Measurements from ENCODE around the gene WDFY2.

WDFY2 gene

DNA sequence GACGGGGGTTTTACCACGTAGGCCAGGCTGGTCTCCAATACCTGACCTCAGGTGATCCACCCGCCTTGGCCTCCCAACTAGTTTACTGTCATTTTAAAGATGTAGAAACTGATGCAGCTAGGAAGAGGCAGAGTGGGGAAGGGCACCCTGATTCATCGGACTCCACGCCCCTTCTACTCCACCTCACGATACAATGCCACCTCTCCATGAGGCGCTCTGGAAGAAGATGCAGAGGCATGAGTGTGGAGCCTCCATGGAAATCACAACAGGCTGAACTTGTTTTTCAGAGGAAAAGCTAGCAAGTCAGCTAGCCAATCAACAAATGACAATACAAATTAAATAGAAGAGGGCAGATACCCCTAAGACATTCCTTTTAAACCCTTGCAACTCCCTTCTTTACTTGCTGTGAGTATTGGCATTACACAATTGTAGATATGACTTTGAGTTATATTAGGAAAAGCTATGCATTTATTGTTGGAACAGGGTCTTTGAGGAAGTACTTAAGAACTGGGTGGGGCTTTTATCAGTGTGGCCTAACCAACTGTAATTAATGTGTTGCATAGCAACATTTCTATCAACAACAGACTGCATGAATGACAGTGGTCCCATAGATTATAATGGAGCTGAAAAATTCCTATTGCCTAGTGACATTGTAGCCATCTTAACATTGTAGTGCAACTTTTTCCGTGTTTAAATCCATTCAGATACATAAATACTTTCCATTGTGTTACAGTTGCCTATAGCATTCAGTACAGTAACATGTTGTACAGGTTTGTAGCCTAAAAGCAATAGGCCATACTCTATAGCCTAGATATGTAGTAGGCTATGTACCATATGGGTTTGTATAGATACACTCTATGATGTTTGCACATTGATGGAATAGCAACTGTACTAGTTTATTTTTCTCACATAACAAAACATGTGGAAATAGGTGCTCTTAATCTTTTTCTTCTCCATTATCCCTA is 17.6 kb downstream of the WDFY2 start:
- no peak for DNase-seq (ENCODE audit: low read depth in 2 of 2)

- DNase-seq (ENCODE audit: low read depth in 2 of 2), result no peak
These were observed 19.5 kb downstream of the WDFY2 start for GRCh38 chr13:51603716-51604115.

- DNase-seq (ENCODE audit: low read depth in 2 of 2), result no peak
These were observed 21.4 kb downstream of the WDFY2 start for GRCh38 chr13:51605698-51606097.

DNA sequence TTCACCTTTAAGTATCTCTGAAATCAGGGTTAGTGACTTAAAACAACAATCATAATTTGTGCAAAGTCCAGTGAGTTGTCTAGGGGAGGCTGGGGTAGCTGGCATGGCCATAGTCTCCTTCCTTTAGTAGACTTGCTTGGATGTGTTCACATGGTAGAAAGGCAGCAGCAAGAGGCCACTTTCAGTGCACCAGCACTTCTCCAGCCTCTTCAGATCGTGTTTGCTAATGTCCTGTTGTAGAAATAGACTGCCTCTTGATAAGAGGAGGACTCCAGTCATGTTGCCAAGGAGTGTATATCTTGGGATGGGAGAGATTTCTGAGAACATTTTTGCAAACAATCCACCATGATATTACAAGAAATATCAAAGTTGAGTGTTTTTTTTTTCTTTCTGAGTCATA is 22.9 kb downstream of the WDFY2 start:
- DNase-seq (ENCODE audit: low read depth in 2 of 2), result no peak

DNA sequence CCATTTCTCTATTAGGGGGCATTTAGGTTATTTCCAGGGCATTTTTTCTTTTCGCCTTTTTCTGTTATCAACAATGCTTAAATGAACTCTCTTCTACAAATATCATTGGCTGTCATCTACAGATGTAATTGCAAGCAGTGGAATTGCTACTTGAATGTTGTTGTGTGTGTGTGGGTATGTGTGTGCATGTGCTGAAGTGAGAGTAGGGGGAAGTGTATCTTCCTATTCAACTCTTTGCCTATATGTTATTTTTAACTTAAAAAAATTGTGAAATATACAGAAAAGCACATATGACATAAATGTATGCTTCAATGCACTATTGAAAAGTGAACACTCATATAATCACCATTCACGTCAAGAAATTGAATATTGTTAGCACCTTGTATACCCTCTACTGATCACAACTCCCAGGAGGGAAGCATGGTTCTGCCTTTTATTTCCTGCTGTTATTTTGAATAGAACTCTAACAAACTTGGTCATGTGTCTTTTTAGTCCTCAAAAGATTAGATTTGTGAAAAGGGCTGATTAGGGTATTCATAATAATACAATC is 24.7 kb downstream of the WDFY2 start:
- no peak for DNase-seq (ENCODE audit: low read depth in 2 of 2)

DNA sequence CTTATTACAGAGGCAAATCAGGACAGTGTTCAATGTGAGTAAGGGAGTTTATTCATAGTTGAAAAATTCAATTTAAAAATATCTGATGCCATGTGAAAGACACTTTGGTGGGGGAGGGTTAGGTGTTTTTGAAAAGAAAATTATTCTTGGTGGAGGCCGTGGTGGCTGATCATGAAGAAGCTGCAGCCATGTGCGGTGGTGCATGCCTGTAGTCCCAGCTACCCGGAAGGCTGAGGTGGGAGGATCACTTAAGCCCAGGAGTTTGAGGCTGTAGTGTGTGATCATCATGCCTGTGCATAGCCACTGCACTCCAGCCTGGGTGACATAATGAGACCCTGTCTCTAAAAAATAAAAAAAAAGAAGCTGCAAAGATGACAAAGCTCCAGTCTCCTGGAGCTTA is 28.6 kb downstream of the WDFY2 start:
- no peak for DNase-seq (ENCODE audit: low read depth in 2 of 2)

GRCh38 chr13:51613535-51613934 is 29.3 kb downstream of the WDFY2 start:
- DNase-seq (ENCODE audit: low read depth in 2 of 2), result no peak

GRCh38 chr13:51614350-51614786 is 30.1 kb downstream of the WDFY2 start:
- DNase-seq (ENCODE audit: low read depth in 2 of 2), result peak; percentile 1 to 5

DNA sequence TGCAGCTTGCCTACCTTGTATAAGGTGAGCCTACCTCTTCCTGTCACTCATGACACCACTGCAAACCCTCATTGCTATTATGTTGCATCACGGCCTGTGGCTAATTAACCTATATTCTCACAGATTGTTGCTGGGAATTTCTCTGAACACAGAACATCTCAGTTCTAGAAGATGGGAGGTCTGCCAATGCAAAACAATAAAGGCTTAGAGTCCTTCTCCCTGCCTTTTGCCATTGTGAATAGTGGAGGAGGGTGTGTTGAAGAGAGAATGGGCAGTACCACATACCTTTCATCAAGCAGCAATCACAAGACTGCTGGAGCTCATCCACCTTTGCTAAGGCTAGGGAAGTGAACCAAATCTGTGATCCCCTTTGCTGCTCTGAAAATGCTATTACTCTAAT is 34.4 kb downstream of the WDFY2 start:
- DNase-seq (ENCODE audit: low read depth in 2 of 2), result no peak

- DNase-seq (ENCODE audit: low read depth in 2 of 2), result no peak
These were observed 35.4 kb downstream of the WDFY2 start for GRCh38 chr13:51619614-51620013.

- no peak for DNase-seq (ENCODE audit: low read depth in 2 of 2)
These were observed 36.1 kb downstream of the WDFY2 start for GRCh38 chr13:51620165-51620983.

GRCh38 chr13:51621602-51622001 is 37.3 kb downstream of the WDFY2 start:
- DNase-seq (ENCODE audit: low read depth in 2 of 2), result no peak

GRCh38 chr13:51623473-51623872 is 39.2 kb downstream of the WDFY2 start:
- no peak for DNase-seq (ENCODE audit: low read depth in 2 of 2)

- no peak for DNase-seq (ENCODE audit: low read depth in 2 of 2)
These were observed 39.9 kb downstream of the WDFY2 start for GRCh38 chr13:51624207-51624606.

- no peak for DNase-seq (ENCODE audit: low read depth in 2 of 2)
These were observed 40.6 kb downstream of the WDFY2 start for GRCh38 chr13:51624695-51625345.

DNA sequence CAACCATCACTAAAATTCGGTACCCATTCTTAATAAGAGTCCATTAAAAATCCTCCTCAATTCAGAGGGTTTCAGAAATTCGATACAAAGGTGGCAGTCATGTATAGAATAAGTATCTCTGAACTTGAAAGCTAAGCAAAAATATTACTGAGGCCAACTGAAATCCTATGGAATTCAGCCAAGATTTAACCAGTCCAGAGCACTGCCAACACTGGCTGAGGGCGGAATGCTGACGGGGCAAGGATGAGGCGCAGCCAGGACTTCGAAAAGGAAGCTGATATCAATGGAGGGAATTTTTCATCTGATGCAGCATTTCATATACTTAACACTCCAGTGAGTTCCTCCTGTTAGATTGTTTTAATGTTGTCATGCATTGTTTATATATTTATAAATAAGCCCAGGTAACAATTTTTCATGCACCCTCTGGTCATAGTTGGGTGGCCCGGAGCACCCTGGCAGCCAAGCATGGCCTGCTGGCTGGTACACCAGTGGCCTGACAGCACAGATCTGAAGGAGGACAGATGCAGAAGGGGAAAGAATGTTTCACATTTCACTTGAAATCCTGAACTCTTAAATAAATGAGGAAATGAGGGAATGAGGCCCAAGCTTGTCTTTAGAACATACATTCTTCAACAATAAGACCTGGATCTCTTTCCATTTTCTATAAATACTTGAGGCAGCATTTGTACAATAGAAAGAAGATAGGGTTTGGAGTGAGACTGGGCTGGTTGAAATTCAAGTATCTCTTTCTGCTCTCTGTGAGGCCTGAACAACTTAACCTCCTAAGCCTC is 41.5 kb downstream of the WDFY2 start:
- DNase-seq (ENCODE audit: low read depth in 2 of 2), result no peak

DNA sequence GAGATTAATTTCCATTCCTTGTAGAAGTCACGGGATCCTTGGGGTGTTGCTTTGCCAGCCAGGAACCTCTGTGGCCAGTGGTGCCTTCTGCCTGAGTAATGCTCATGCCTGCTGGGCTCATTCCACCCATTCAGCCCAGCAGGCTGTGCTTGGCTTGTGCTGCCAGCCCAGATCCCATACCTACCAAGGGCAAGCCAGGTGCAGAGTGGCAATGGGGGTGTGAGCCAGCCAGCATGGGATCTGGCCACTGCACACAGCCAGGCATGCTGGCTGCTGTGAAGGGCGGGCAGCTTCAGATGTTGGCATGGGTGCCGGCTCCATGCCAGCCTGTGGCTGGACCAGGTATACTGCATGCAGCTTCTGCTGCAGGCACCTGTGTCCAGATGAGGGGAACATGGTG is 42.5 kb downstream of the WDFY2 start:
- no peak for DNase-seq (ENCODE audit: low read depth in 2 of 2)

DNA sequence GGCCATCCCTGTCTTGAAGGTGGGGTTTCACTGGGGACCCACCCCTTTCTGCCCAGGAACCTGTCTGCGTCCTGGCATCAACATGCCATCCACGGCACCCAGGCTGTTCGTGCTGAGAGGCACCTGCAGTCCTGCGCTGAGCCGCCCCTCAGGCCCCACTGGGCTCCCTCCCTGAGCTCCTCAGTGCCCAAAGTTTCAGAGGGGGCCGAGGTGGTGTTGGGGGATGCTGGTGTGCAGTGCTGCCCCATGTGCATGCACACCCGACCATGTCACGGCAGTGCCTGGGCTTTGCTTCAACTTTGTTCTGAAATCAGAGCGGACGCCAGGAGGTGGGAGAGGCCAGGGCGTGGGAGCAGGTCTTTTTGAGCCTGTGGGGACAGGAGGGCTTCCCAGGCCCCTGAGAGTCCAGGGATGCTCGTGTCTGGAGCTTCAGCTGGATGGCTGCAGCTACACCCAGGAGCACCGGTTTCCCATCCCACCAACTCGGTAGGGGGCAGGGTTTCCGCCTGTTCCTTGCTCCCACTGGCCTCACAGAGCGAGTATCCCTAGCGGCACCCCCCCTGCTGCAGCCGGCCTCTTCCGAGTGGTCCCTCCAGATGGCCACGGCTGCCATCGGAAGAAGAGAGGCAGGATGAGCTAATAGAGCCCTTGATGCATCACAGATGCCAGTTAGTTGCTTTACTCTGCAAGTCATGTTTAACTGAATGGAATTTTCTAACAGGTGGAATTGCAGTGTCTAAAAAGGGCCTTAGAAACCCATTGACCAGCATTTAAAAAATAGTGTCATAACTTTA is 44.0 kb downstream of the WDFY2 start:
- DNase-seq (ENCODE audit: low read depth in 2 of 2), result no peak

- DNase-seq (ENCODE audit: low read depth in 2 of 2), result no peak
These were observed 45.4 kb downstream of the WDFY2 start for GRCh38 chr13:51629491-51630287.

- no peak for DNase-seq (ENCODE audit: low read depth in 2 of 2)
These were observed 46.0 kb downstream of the WDFY2 start for GRCh38 chr13:51630288-51630615.

All from stimulated activated CD8-positive, alpha-beta memory T cell treated with anti-CD3 and anti-CD28 coated beads, Interleukin-7, amount 100 ng/mL, for 4 hours (primary cell).